Medulla oblongata (tissue), 1 donor: ENCODE measurements around the gene ATOH1.

Experiments
- DNase-seq: peaks from one replicate; pipeline ENCODE4 v3.0.0-alpha.2; 2015; ENCODE audit errors: extremely low spot score

Gene ATOH1, protein sequence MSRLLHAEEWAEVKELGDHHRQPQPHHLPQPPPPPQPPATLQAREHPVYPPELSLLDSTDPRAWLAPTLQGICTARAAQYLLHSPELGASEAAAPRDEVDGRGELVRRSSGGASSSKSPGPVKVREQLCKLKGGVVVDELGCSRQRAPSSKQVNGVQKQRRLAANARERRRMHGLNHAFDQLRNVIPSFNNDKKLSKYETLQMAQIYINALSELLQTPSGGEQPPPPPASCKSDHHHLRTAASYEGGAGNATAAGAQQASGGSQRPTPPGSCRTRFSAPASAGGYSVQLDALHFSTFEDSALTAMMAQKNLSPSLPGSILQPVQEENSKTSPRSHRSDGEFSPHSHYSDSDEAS

DNA sequence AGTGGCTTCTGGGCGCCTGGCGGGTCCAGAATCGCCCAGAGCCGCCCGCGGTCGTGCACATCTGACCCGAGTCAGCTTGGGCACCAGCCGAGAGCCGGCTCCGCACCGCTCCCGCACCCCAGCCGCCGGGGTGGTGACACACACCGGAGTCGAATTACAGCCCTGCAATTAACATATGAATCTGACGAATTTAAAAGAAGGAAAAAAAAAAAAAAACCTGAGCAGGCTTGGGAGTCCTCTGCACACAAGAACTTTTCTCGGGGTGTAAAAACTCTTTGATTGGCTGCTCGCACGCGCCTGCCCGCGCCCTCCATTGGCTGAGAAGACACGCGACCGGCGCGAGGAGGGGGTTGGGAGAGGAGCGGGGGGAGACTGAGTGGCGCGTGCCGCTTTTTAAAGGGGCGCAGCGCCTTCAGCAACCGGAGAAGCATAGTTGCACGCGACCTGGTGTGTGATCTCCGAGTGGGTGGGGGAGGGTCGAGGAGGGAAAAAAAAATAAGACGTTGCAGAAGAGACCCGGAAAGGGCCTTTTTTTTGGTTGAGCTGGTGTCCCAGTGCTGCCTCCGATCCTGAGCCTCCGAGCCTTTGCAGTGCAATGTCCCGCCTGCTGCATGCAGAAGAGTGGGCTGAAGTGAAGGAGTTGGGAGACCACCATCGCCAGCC, at the start of gene ATOH1:
Gene ATOH1 (plus strand): TSS at position 422 of the 663 bp plus-strand sequence. CDS start 174 bp downstream, at position 596.
- no peak for DNase-seq

DNA sequence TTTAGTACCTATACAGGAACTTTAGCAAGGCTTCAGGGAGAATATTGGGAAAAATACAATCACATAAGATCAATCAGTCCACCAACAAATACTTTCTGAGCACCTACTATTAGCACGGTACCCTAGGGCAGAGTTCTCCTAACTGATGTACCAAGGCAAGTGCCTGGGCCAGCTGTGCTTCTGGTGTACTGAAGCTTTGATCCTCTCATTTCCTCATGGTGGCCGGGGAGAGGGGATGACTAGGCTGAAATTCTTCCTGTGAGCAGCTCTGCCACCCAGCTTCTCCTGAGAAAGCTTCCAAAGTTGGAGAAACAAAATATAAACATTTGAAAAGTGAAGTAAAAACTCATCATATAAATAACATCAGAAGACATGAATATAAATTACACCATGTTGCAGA, 49.3 kb upstream of the ATOH1 start:
- no peak for DNase-seq

DNA sequence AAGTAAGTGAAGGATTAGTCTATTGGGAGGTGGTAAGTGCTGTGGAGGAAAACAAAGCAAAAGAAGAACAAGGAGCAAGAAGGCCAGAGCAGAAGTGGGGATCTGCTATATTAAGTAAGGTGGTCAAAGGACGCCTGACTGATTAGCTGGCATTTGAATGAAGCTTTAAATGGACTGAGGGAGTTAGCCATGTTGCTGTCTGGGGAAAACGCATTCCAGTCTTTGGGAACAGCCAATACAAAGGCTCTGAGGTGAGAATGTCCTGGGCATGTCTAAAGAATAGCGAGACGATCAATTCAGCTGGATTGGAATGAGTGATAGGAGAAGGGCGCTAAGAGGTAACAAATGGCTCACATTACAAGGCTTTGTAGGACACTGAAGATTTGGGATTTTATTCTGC, 48.5 kb upstream of the ATOH1 start:
- DNase-seq: no peak

DNA sequence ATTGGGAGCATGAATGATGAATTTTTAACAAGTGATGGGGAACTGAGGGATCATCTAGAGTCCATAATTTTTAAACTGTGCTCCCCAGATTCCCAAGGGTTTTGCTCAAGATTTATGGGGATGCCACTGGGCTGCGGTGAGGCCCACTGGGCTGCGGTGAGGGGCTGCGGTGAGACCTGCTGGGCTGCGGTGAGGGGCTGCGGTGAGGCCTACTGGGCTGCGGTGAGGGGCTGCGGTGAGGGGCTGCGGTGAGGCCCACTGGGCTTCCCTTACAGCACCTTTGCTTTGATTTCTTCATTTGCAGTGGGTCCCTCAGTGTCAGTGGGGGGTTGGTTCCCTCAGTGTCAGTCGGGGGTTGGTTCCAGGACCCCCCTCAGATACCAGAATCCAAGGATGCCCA, 47.4 kb upstream of the ATOH1 start:
- no peak for DNase-seq

DNA sequence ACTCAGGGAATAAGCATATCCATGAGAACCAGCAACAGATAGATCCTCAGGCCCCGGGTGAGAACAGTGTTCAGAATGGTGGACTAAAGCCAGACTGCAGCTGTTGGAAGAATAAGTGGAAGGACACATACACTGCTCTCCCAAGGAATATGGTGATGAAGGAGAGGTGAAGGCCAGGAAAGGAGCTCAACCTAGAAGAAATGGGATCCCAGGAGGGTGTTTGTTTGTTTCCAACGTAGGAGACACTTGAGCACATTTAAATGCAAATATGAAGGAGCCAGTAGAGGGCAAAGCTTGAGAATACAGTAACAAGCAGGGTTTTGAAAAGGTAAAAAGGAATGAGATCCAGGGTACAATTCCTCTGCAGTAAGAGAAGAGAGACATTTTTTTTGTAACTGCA, 42.4 kb upstream of the ATOH1 start:
- no peak for DNase-seq

DNA sequence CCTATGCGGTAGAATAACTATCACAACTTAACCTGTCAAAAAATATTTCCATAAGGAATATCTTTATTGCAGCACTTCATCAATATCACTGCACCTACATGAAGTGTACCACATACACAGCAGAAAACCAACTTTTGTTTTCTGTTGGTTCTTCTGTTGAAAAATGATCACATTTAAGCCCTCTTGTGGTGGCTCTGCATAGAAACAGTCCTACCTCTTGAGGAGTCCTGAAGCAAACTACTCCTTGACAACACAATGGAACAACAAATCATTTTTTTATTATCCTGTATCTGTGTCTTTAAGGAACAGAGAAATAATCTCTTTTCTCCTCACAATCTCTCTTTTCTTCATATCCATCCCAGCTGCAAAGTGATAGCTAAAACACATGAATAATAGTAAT, 39.8 kb upstream of the ATOH1 start:
- DNase-seq: no peak

DNA sequence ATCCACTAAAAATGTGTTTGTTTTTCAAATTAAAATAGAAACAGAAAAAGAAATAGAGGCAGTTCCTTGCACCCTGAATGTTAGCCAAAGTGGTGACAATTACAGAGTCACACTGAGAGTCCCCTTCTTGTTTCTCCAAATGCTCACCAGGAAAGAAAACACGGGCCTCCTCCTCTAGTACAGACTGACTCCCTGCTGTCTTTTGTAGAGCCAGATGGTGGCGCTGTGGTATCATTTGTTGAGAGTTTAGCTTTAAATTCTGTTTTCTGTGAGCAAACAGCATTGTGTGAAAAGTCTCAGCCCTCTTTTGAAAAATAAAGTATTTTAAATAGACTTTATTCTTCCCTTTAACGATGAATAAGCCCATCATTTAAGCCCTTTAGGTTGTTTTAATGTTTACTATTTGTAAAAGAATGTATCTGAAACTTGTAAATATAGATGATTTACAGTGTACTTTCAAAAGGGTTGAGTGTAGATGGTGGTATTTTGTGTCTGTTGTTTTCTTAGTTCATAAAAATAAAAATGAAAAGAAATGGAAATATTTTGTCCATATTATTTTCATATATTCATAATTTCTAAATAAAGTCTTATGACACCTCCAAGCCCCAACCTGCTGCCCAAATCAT, 36.9 kb upstream of the ATOH1 start:
- peak; percentile 84 for DNase-seq

DNA sequence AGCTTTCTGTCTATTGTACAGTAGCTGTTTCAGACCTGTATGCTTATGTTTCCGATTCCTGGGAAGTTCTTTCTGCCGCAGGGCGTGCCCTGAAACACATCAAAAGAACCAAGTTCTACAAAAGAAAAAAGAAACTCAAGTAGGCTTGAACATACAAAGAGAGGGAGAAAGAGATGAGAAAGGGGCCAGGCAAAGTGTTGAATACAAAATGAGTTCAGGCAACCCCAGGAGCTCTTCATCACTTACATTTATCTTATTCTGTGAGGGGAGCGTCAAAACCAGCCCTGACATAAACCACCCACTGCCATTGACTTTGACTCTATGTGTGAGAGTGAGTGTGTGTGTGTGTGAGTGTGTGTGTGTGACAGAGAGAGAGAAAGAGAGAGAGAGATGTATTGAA, 26.5 kb upstream of the ATOH1 start:
- no peak for DNase-seq

DNA sequence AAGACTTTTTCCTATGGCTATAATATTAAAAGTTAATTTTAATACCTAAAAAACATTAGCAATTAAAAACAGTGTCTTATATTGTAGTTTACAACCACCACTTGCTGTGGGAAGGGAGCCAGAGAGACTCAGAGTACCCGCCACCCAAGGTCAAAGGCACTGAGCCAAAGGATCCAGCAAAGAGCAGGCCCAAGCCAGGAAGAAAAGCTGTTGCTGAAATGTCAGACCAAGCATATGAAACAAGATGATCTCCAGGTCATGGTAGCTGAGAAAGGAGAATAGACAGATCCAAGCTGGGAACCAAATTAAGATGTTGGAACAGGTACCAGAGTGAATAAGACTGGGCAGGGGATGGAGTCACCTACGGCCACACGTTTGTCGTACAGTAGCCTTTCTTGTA, 18.8 kb upstream of the ATOH1 start:
- peak; percentile 12 for DNase-seq

DNA sequence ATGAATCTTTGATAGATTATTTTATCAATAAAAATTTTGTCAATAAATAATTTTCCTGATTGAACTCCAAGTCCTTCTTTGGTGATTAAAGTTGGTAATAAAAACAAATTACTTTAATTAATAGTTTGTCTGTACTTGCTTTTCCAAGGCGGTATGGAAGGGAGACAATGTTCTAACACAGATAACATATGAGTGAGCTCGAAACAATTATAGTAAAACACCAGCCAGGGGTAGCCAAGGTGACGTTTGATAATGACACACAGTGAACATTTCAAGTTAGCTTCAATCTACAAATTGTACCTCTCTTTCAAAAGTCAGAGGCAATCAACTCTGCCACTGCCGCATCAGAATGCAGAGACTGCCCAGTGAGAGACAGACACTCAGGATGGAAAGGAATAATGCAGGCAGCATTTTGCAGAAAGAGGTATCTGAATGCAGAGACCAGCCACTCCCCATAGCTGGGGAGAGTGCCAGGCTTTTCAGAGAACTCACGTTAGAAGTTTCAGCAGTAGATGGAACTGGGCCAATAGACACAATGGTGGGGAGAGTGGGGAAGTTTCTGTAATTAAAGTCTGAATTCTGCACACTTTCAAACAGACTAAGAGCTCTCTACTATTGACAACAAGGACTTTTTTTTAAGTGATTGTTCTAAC, 18.1 kb upstream of the ATOH1 start:
- no peak for DNase-seq

DNA sequence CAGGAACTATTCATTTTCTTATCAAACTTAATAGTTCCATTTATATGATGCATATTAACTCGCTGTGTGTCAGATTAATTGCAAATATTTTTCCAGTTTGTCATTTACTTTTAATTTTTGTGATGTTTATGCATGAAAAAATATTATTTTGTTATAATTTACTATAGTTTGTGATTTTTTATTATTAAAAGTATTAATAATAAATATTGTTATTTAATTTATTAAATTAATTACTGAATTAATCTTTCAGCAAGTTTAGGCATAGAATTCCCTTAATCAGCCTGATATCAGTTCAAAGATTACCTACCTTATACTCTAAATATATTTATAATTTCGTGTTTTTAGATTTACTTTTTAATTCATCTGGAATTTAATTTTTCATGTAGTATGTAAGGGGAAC, 15.5 kb upstream of the ATOH1 start:
- no peak for DNase-seq

DNA sequence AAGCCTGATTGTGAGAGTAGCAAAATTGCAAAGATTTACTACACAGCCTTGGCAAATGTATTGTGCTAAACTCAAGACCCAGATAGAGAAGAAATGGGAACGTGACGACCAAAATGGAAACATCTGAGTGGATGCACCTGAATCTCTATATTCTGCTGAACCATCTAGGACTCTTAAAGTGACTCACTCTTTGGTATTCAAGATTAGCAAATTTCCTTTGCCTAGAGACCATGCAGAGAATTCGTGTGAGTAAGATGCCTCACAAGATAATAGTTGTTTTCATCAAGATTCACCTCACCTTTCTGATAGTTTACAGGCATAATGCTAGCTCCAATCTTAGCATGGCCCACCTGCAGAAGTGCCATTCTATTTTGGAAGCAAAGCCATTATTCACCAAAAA, 14.4 kb upstream of the ATOH1 start:
- no peak for DNase-seq

DNA sequence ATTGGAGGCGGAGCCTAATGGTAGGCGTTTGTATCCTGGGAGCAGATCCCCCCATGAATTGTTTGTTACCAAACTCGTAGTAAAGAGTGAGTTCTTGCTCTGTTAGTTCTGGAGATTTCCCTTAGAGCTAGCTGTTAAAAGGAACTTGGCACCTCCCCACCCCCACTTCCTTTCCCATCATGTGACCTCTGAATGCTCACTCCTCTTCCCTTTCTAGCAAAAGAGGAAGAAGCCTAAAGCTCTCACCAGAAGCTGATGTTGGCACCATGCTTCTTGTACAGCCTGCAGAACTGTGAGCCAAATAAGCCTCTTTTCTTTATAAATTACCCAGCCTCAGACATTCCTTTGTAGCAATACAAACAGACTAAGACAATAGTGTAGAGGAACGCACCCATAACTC, 13.8 kb upstream of the ATOH1 start:
- DNase-seq: peak; percentile 85

DNA sequence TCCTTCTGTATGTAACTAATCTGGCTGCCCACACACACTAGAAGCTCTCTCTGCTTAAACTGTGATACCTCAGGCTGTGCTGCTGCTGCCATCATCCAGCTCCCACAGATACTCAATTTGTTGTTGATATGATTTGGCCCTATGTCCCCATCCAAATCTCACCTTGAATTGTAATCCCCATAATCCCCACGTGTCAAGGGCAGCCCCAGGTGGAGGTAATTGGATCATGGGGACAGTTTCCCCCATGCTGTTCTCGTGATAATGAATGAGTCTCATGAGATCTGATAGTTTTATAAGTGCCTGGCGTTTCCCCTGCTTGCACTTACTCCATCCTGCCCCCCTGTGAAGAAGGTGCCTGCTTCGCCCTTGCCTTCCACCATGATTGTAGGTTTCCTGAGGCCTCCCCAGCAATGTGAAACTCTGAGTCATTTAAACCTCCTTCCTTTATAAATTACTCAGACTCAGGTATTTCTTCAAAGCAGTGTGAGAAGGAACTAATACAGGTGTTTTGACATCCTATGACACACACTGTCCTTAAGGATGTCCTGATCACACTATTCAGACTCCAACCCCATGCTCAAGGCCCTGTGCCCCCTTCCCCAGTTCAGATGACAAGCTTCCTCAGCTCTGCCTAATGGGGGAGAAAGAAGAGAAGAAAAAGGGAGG, 2.9 kb upstream of the ATOH1 start:
- no peak for DNase-seq

DNA sequence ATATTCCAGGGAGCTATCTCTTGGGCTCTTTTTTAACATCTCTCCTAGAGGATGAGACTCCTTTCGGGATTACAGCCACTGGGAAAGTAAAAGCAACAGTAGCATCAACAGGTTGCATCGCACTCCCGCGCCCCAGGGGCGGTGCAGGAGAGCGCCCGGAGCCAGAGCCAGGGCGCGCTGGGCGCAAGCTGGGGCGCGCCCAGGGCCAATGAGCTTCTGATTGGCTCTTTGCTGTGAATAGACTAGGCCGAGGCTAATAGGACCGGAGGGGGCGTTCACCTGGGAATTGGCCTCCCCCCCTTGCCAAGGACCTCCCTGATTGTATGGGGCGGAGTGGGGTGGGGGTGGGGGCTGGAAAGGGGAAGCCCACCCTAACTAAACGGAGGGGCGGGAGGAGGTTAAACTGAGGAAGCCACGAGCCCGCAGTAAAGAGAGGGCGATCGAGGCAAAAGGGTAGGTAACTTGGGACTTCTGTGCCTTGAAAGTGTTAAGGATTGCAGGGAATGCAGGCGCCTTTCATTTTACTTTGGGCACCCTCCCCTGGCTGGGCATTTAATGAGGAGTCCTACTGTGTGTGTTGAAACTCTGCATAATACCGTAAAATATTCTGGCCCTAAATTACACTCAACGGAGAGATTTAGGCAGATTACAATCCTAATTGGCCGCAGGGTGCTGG, 1.1 kb upstream of the ATOH1 start:
- DNase-seq: no peak

DNA sequence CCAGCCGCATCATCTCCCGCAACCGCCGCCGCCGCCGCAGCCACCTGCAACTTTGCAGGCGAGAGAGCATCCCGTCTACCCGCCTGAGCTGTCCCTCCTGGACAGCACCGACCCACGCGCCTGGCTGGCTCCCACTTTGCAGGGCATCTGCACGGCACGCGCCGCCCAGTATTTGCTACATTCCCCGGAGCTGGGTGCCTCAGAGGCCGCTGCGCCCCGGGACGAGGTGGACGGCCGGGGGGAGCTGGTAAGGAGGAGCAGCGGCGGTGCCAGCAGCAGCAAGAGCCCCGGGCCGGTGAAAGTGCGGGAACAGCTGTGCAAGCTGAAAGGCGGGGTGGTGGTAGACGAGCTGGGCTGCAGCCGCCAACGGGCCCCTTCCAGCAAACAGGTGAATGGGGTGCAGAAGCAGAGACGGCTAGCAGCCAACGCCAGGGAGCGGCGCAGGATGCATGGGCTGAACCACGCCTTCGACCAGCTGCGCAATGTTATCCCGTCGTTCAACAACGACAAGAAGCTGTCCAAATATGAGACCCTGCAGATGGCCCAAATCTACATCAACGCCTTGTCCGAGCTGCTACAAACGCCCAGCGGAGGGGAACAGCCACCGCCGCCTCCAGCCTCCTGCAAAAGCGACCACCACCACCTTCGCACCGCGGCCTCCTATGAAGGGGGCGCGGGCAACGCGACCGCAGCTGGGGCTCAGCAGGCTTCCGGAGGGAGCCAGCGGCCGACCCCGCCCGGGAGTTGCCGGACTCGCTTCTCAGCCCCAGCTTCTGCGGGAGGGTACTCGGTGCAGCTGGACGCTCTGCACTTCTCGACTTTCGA, 654 bp downstream of the ATOH1 start:
- no peak for DNase-seq

DNA sequence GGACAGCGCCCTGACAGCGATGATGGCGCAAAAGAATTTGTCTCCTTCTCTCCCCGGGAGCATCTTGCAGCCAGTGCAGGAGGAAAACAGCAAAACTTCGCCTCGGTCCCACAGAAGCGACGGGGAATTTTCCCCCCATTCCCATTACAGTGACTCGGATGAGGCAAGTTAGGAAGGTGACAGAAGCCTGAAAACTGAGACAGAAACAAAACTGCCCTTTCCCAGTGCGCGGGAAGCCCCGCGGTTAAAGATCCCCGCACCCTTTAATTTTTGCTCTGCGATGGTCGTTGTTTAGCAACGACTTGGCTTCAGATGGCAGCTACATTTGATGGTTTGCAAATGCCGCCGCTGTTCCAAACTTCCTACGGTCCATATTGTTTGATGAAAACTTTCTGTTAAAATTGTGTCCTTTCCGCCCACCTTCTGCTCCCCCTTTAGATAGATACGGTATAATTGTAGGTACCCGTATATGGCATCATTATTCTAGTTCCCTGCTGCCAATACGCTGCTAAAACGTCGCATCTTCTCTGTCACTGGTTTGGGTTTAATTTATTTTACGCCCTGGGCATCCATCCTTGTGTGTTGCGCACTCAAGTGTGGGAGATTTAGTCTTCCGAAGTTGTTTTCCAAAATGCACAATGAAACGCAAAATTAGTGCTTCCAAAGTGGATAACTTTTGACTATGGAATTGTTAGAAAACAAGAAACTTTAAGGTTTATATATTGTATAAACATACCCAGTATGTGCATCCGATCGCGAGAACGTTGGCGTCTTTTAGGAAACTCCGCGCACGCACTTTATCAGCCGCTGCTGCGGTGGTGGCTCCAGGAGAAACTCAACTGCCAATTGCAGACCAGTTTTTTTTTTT, 1.5 kb downstream of the ATOH1 start:
- no peak for DNase-seq

DNA sequence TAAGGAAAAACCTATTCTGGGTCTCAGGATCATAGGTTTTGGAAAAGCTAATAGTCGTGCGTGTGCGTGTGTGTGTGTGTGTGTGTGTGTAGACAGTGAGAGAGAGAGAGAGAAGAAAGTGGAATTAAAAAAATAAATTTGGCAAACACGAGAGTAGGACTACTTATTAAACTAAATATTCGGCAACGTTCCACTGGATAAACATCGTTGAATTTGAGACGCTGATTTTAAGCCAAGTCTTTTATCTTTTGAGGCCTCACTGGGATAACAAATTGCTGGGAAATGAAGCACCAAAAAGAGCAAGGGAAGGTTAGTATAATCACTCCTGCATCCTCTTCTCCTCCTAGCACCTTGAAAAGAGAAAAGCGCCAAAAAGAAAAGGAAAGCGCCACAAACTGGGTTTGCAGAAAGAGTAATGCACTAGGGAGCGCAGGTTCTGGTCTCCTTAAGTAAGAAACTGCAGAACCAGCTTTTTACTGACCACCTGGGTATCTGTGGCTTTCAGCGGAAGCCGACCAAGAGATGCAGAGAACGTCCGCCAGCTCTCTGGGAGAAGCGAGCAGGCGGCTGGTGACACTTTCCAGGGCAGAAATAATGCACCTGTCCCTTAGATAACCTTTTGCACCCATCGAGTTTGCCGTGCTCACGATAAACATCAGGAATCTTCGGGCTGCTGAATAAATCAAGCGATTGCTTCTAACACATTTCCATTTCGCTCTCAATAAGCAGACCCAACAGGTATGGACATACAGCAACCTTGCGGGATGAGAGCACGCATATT, 3.4 kb downstream of the ATOH1 start:
- DNase-seq: no peak
